Fibroblast of pulmonary artery (primary cell): ENCODE measurements around the gene ZNRF3.
A peak's percentile ranks its signal among the peaks of the same experiment; 100 is the strongest.

Source experiments
- DNase-seq: peaks from one replicate; pipeline ENCODE4 v3.0.0-alpha.2; 2010; ENCODE audit warnings: low read depth
- H3K4me3 ChIP-seq: replicated peaks from 2 replicates; pipeline ENCODE4 v1.5.1; 2011; ENCODE audit warnings: low read depth, mild to moderate bottlenecking, control low read depth, low read length, moderate library complexity
- CTCF ChIP-seq: IDR thresholded peaks from 2 replicates; pipeline ENCODE4 v1.5.1; 2011; ENCODE audit warnings: mild to moderate bottlenecking, control low read depth, low read length, inconsistent platforms; ENCODE audit errors: missing control alignments

ZNRF3 gene

GRCh38 chr22:29071261-29072045, 188.1 kb downstream of the ZNRF3 start:
- DNase-seq: no peak
- TF ChIP-seq CTCF: no peak
- H3K4me3 ChIP-seq: peak overlapping the region; percentile 19

GRCh38 chr22:29072193-29072978, 189.0 kb downstream of the ZNRF3 start:
- no peak for TF ChIP-seq CTCF
- peak; percentile 57 for DNase-seq
- H3K4me3 ChIP-seq: peak overlapping the region; percentile 48

- peak within 1 kb of the TSS; percentile 62 for H3K4me3 ChIP-seq
- DNase-seq: no peak
- no peak for TF ChIP-seq CTCF
Measured at GRCh38 chr22:29072979-29073617, 189.7 kb downstream of the ZNRF3 start, which contains the start of gene KREMEN1. Gene KREMEN1 (plus strand): TSS chr22:29073035. CDS start chr22:29073131, 96 bp downstream.

- no peak for DNase-seq
- peak overlapping the region; percentile 62 for H3K4me3 ChIP-seq
- TF ChIP-seq CTCF: no peak
Measured at GRCh38 chr22:29073618-29074275, 190.4 kb downstream of the ZNRF3 start.

- H3K4me3 ChIP-seq: peak overlapping the region; percentile 62
- no peak for DNase-seq
- no peak for TF ChIP-seq CTCF
Measured at GRCh38 chr22:29074276-29074772, 191.0 kb downstream of the ZNRF3 start.

- no peak for TF ChIP-seq CTCF
- DNase-seq: no peak
- H3K4me3 ChIP-seq: no peak overlapping the region
Measured at GRCh38 chr22:29078036-29078868, 194.9 kb downstream of the ZNRF3 start.
